OCI-LY1 (cell line): ENCODE results near the gene PHACTR2.

Experiments
- EZH2 ChIP-seq: fragments of 200-600 bp; sonication (generic), shearing (Covaris generic); IDR thresholded peaks from 2 replicates; pipeline ENCODE4 v1.8.0; 2017; ENCODE audit warnings: borderline replicate concordance, mixed run types, mild to moderate bottlenecking, antibody characterized with exemption, low read length, moderate library complexity, mixed read lengths
- TF ChIP-seq, protein P1 (sequence below): fragments of 200-600 bp; sonication (generic), shearing (Covaris generic); IDR thresholded peaks from 2 replicates; pipeline ENCODE4 v1.5.1; 2017; ENCODE audit warnings: mild to moderate bottlenecking, antibody characterized with exemption, low read length, moderate library complexity, mixed read lengths

DNA sequence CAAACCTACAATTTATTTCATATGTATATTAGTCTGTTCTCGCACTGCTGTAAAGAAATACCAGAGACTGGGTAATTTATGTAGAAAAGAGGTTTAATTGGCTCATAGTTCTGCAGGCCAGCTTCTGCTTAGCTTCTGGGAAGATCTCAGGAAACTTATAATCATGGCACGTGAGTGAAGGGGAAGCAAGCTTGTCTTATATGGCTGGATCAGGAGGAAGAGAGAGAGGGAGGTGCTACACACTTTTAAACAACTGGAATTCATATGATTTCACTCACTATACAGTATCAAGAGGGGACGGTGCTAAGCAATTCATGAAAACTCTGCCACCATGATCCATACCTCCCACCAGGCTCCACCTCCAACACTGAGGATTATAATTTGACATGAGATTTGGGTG lies 29.9 kb downstream of the PHACTR2 start:
- TF ChIP-seq, protein P1, sequence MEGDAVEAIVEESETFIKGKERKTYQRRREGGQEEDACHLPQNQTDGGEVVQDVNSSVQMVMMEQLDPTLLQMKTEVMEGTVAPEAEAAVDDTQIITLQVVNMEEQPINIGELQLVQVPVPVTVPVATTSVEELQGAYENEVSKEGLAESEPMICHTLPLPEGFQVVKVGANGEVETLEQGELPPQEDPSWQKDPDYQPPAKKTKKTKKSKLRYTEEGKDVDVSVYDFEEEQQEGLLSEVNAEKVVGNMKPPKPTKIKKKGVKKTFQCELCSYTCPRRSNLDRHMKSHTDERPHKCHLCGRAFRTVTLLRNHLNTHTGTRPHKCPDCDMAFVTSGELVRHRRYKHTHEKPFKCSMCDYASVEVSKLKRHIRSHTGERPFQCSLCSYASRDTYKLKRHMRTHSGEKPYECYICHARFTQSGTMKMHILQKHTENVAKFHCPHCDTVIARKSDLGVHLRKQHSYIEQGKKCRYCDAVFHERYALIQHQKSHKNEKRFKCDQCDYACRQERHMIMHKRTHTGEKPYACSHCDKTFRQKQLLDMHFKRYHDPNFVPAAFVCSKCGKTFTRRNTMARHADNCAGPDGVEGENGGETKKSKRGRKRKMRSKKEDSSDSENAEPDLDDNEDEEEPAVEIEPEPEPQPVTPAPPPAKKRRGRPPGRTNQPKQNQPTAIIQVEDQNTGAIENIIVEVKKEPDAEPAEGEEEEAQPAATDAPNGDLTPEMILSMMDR: no peak
- no peak for TF ChIP-seq EZH2
